ENCODE results near the gene BAZ2B.

Gene BAZ2B

DNA sequence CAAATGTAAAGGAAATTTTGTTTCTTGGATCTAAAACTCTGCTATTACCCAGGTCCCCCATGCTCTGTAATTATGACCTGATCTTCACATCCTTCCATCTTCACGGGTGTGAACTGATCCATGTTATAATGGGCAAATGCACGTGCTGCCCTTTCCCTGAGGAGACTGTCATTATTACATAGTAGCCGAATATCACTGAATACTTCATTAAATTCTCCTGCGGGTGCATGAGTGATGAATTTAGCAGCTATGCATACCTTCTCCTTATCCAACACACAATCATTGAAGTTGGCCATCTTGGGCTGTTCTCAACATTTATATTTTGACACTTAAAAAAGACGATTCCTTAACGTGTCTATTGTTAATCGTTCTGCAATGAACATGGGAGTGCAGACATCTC is 153.4 kb downstream of the BAZ2B start:
- H3K36me3 ChIP-seq (ENCODE audit: insufficient read depth, low read length), result no peaks in the 10 kb centered on the region

DNA sequence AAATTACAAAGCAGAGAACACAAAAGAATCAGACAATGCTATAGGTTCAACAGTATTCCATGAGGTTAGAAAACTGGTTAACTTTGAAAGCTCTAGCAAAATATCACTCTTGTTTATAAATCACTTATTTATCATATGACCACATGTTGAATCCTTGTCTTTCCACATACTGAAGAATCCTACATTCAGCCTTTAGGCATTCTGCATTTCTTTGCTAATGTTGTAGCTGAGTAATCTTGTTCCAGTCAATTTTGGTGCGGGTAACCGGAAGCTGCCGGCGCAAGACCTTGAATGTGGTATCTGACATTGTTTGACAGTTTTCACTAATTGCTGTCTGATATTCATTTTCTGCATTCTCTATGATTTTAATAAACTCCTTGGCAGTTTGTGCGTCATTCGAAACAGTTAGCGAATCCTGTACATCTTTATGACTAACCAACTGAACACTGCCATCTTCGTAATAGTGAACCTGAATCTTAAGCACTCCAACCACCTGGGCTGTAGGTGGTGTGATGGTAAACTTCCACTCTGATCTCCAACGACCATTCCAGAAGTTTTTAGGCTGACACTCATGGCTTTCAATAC is 154.1 kb downstream of the BAZ2B start:
- Histone ChIP-seq H2AFZ (ENCODE audit: low read length, unreplicated experiment) (no peak overlapping the region), H3K36me3 (ENCODE audit: insufficient read depth, low read length) (no peaks in the 10 kb centered on the region), H3K27ac (ENCODE audit: low read depth, low read length) (no peak overlapping the region), H3K4me1 (ENCODE audit: control insufficient read depth, insufficient read depth, low read length, unreplicated experiment) (no peaks in the 10 kb centered on the region), H3K27me3 (ENCODE audit: insufficient read depth, low read length) (no peaks in the 10 kb centered on the region), H3K4me3 (ENCODE audit: low read depth, low read length) (no peak overlapping the region), H3K79me2 (ENCODE audit: control insufficient read depth, insufficient read depth, low read length, unreplicated experiment) (no peaks in the 10 kb centered on the region)

More for the DNA sequence above, 153.4 kb downstream of the BAZ2B start:
- Histone ChIP-seq H3K79me2 (ENCODE audit: control insufficient read depth, insufficient read depth, low read length, unreplicated experiment) (no peaks in the 10 kb centered on the region), H3K4me1 (ENCODE audit: control insufficient read depth, insufficient read depth, low read length, unreplicated experiment) (no peaks in the 10 kb centered on the region), H3K4me3 (ENCODE audit: low read depth, low read length) (no peak overlapping the region), H3K27me3 (ENCODE audit: insufficient read depth, low read length) (no peaks in the 10 kb centered on the region), H3K27ac (ENCODE audit: low read depth, low read length) (no peak overlapping the region), H2AFZ (ENCODE audit: low read length, unreplicated experiment) (no peak overlapping the region)

DNA sequence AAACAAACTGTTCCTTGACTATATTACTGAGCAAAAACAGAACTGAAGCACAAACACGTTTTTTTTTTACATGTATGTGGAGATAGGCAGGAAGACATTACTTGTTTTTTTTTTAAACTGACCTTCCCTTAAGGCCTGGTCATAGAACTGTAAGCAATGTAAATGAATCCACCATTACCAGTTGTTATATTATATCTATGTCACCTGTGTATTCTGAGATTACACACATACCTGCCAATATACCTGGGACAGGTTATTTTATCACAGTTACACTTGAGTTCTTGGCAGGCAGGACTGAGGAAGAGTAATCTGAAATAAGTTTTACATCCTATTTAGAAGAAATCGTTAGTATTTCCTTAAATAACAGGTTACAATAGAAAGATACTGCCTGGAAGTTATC is 155.3 kb downstream of the BAZ2B start:
- no peak overlapping the region for H2AFZ ChIP-seq (ENCODE audit: low read length, unreplicated experiment)
- H3K36me3 ChIP-seq (ENCODE audit: insufficient read depth, low read length), result no peaks in the 10 kb centered on the region
- H3K4me3 ChIP-seq (ENCODE audit: low read depth, low read length), result no peak overlapping the region
- no peak overlapping the region for H3K27ac ChIP-seq (ENCODE audit: low read depth, low read length)
- H3K79me2 ChIP-seq (ENCODE audit: control insufficient read depth, insufficient read depth, low read length, unreplicated experiment), result no peaks in the 10 kb centered on the region
- no peaks in the 10 kb centered on the region for H3K27me3 ChIP-seq (ENCODE audit: insufficient read depth, low read length)
- H3K4me1 ChIP-seq (ENCODE audit: control insufficient read depth, insufficient read depth, low read length, unreplicated experiment), result no peaks in the 10 kb centered on the region

DNA sequence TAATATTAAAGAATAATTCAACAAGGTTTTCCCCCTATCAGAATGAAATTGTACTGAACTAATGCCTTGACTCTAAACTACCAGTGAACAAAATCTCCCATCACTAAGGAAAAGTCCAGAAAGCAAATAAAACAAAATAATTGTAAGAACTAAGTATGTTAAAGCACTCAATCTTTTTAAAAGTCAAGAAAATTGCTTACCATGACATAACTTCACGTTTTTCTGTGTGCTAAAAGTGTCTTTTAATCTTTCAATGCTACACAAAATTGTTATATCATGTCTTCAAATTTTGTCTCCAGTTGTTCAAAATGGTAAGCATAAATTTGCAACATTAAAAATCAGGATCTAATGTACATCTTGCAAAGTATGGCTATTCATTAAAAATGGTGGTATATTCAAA is 156.1 kb downstream of the BAZ2B start:
- Histone ChIP-seq H3K36me3 (ENCODE audit: insufficient read depth, low read length) (no peaks in the 10 kb centered on the region), H3K27ac (ENCODE audit: low read depth, low read length) (no peak overlapping the region), H3K4me3 (ENCODE audit: low read depth, low read length) (no peak overlapping the region), H2AFZ (ENCODE audit: low read length, unreplicated experiment) (no peak overlapping the region), H3K79me2 (ENCODE audit: control insufficient read depth, insufficient read depth, low read length, unreplicated experiment) (no peaks in the 10 kb centered on the region), H3K4me1 (ENCODE audit: control insufficient read depth, insufficient read depth, low read length, unreplicated experiment) (no peaks in the 10 kb centered on the region), H3K27me3 (ENCODE audit: insufficient read depth, low read length) (no peaks in the 10 kb centered on the region)

DNA sequence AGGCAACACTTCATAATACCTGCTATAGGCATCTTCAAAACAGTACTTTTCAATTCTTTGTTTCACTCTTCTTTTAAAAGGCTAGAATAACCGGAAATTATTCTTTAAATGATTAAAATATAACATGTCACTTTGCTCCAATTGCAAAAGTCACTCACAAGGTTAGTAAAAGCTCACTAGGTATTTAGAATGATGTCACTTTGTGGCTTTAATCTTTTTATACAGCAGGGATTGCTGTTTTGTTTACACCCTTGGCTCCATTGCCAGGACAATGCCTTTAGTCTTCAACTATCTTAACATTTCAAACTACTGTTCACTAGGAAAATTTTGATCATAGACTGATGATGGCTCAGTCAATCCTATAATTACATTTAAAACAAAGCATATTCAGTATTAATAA is 157.1 kb downstream of the BAZ2B start:
- Histone ChIP-seq H2AFZ (ENCODE audit: low read length, unreplicated experiment) (no peak overlapping the region), H3K27ac (ENCODE audit: low read depth, low read length) (no peak overlapping the region), H3K4me3 (ENCODE audit: low read depth, low read length) (no peak overlapping the region), H3K27me3 (ENCODE audit: insufficient read depth, low read length) (no peaks in the 10 kb centered on the region), H3K36me3 (ENCODE audit: insufficient read depth, low read length) (no peaks in the 10 kb centered on the region), H3K4me1 (ENCODE audit: control insufficient read depth, insufficient read depth, low read length, unreplicated experiment) (no peaks in the 10 kb centered on the region), H3K79me2 (ENCODE audit: control insufficient read depth, insufficient read depth, low read length, unreplicated experiment) (no peaks in the 10 kb centered on the region)

DNA sequence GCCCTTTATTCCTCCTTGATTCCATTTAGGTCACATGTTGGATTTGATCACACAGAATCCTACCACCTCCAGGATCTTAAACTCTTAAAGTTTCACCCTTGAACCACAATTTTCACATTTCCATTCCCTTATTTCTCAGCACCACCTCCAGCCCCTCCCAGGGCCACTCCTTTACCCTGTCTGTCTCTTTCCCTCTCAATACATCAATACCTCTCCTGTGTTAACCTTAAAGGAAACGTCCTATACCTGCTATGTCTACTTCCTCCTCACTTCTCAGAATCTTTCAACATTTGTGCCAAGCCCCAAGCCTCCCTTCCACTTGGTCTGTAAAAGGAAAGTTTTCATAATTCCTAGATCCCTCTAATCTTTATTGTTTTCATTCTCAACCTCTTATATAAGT is 158.8 kb downstream of the BAZ2B start:
- H3K79me2 ChIP-seq (ENCODE audit: control insufficient read depth, insufficient read depth, low read length, unreplicated experiment), result no peaks in the 10 kb centered on the region
- no peaks in the 10 kb centered on the region for H3K27me3 ChIP-seq (ENCODE audit: insufficient read depth, low read length)
- no peaks in the 10 kb centered on the region for H3K4me1 ChIP-seq (ENCODE audit: control insufficient read depth, insufficient read depth, low read length, unreplicated experiment)
- H2AFZ ChIP-seq (ENCODE audit: low read length, unreplicated experiment), result no peak overlapping the region
- H3K36me3 ChIP-seq (ENCODE audit: insufficient read depth, low read length), result no peaks in the 10 kb centered on the region
- no peak overlapping the region for H3K4me3 ChIP-seq (ENCODE audit: low read depth, low read length)
- H3K27ac ChIP-seq (ENCODE audit: low read depth, low read length), result no peak overlapping the region

DNA sequence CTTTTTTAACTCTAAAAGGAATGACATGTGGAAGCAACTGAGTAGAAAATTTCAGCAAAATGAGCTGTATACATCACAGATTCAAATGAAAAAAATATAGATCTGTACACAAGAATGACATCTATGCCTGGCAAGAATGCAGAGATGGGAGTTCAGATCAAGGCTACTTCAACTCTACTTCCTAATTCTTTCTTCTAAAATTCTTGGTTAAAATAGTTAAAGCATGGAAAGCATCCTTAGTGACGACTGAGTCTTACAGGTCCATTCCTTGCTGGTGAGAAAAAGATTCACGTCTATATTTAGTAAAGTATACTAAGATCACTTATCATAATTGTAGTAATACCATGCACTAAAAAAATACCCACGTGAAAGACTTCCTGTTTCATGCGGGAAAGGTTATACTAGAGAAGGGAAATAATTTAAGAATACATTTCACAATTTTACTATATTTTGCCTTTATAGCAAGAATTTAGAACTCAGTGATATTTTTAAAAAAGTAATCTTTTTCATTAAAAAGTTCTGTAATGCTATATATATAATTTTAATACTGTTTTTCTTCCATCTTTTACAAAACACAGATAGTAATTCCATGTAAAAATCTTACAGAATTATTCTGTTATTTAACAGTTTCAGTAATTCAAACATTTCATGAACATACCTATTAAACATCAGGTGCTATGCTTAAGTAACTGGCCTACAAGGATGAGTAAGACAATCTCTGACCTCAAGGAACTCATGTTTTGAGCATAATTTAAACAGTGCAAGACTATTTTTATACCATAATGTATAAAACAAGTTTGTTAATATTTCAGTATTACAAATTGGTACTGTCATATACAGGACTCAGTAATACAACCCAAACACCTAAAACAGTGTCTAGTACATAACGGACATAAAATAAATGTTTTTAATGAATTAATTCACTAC is 159.6 kb downstream of the BAZ2B start:
- Histone ChIP-seq H3K36me3 (ENCODE audit: insufficient read depth, low read length) (no peaks in the 10 kb centered on the region), H3K4me1 (ENCODE audit: control insufficient read depth, insufficient read depth, low read length, unreplicated experiment) (no peaks in the 10 kb centered on the region), H3K27me3 (ENCODE audit: insufficient read depth, low read length) (no peaks in the 10 kb centered on the region), H3K79me2 (ENCODE audit: control insufficient read depth, insufficient read depth, low read length, unreplicated experiment) (no peaks in the 10 kb centered on the region), H3K4me3 (ENCODE audit: low read depth, low read length) (no peak overlapping the region), H3K27ac (ENCODE audit: low read depth, low read length) (no peak overlapping the region), H2AFZ (ENCODE audit: low read length, unreplicated experiment) (no peak overlapping the region)

DNA sequence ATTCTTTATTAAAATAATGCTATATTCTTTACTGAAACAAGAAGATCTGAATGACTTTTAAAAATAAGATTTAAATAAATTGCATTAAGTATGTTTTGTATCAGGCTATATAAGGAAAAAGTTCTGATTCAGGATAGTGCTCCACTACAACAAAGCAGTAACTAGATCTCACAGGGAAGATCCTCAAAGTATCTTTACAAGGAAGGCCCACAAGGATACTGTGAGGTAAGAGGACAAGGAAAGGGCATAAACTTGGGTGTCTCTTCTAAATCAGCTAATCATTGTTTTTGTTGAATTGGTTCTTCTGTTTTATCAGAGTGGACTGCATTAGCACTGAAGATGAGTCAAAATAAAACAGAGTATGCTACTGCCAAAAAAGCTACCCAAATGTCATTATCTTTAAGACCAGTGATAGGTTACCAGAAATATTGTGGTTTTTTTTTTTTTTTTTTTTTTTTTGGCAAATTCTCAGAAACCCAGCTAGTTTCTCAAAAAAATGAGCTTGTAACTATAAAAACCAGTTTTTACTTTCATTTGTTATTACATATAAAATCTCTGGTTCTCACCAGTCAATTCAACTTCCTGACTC is 160.9 kb downstream of the BAZ2B start:
- Histone ChIP-seq H3K4me3 (ENCODE audit: low read depth, low read length) (no peak overlapping the region), H3K4me1 (ENCODE audit: control insufficient read depth, insufficient read depth, low read length, unreplicated experiment) (no peaks in the 10 kb centered on the region), H3K79me2 (ENCODE audit: control insufficient read depth, insufficient read depth, low read length, unreplicated experiment) (no peaks in the 10 kb centered on the region), H3K27ac (ENCODE audit: low read depth, low read length) (no peak overlapping the region), H3K27me3 (ENCODE audit: insufficient read depth, low read length) (no peaks in the 10 kb centered on the region), H2AFZ (ENCODE audit: low read length, unreplicated experiment) (no peak overlapping the region), H3K36me3 (ENCODE audit: insufficient read depth, low read length) (no peaks in the 10 kb centered on the region)

DNA sequence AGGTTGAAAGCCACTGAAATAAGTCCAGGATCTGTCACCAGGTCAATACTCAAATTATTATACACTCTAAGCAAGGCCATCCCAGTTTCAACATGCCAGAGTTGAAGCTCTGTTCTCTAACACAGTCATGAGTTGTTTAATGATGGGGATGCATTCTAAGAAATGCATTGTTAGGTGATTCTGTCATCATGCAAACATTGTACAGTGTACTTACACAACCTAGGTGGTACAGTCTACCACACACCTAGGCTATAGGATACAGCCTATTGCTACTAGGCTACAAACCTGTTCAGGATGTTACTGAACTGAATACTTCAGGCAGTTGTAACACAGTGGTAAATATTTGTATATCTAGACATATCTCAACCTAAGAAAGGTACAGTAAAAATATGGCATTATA is 162.2 kb downstream of the BAZ2B start:
- H3K27me3 ChIP-seq (ENCODE audit: insufficient read depth, low read length), result no peaks in the 10 kb centered on the region
- H3K79me2 ChIP-seq (ENCODE audit: control insufficient read depth, insufficient read depth, low read length, unreplicated experiment), result no peaks in the 10 kb centered on the region
- H3K4me3 ChIP-seq (ENCODE audit: low read depth, low read length), result no peak overlapping the region
- H2AFZ ChIP-seq (ENCODE audit: low read length, unreplicated experiment), result no peak overlapping the region
- H3K27ac ChIP-seq (ENCODE audit: low read depth, low read length), result no peak overlapping the region
- H3K4me1 ChIP-seq (ENCODE audit: control insufficient read depth, insufficient read depth, low read length, unreplicated experiment), result no peaks in the 10 kb centered on the region
- no peaks in the 10 kb centered on the region for H3K36me3 ChIP-seq (ENCODE audit: insufficient read depth, low read length)

DNA sequence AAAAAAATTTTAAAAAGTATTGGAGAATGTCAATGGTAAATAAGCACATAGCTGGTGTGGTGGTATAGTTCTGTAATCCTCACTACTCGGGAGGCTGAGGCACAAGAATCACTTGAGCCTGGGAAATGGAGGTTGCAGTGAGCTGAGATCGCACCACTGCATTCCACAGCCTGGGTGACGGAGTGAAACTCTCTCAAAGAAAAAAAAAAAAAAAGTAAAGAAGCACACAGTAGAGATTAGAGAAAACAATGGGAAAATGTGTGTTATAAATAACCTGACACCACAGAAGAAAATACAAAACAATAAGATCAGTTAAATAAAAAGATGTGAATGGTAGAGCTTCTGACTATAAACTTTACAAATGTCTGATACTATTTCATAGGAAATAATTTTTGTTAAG is 166.2 kb downstream of the BAZ2B start:
- no peaks in the 10 kb centered on the region for H3K79me2 ChIP-seq (ENCODE audit: control insufficient read depth, insufficient read depth, low read length, unreplicated experiment)
- no peaks in the 10 kb centered on the region for H3K4me1 ChIP-seq (ENCODE audit: control insufficient read depth, insufficient read depth, low read length, unreplicated experiment)
- H3K4me3 ChIP-seq (ENCODE audit: low read depth, low read length), result no peak overlapping the region
- no peak overlapping the region for H2AFZ ChIP-seq (ENCODE audit: low read length, unreplicated experiment)
- H3K27ac ChIP-seq (ENCODE audit: low read depth, low read length), result no peak overlapping the region
- H3K36me3 ChIP-seq (ENCODE audit: insufficient read depth, low read length), result peaks cover 6% of the 10 kb centered on the region; the same call in 1 of the 2 replicates
- H3K27me3 ChIP-seq (ENCODE audit: insufficient read depth, low read length), result no peaks in the 10 kb centered on the region

All from ACC112 (cell line).